Endodermal cell (in vitro differentiated cells): ENCODE results near the gene NECAB2. TPM values are rescaled to one million over a fixed set of nuclear protein-coding genes. Genes with fewer than 3 reads are reported as not detected.

Experiments
- DNase-seq: peaks from one replicate; pipeline ENCODE4 v3.0.0-alpha.2; 2017
- H3K27ac ChIP-seq: 2 replicates; pipeline ENCODE4 v1.5.1; 2013; ENCODE audit warnings: mild to moderate bottlenecking, low read depth, low read length, moderate library complexity
- H3K27me3 ChIP-seq: 2 replicates; pipeline ENCODE4 v1.6.1; 2013; ENCODE audit warnings: mild to moderate bottlenecking, low read length, moderate library complexity; ENCODE audit not compliant: insufficient read depth, control insufficient read depth, poor library complexity, severe bottlenecking
- H3K36me3 ChIP-seq: 2 replicates; pipeline ENCODE4 v1.7.0; 2013; ENCODE audit warnings: mild to moderate bottlenecking, low read length, moderate library complexity; ENCODE audit not compliant: control insufficient read depth, insufficient read depth
- H3K4me1 ChIP-seq: one replicate; pipeline ENCODE4 v1.7.0; 2013; ENCODE audit warnings: low read length; ENCODE audit not compliant: control insufficient read depth, insufficient read depth
- H3K4me3 ChIP-seq: 2 replicates; pipeline ENCODE4 v1.5.1; 2013; ENCODE audit warnings: mild to moderate bottlenecking, low read length, moderate library complexity
- H3K9ac ChIP-seq: 2 replicates; pipeline ENCODE4 v1.6.1; 2013; ENCODE audit warnings: mild to moderate bottlenecking, low read length, moderate library complexity; ENCODE audit not compliant: poor library complexity, severe bottlenecking; ENCODE audit errors: extremely low read depth
- H3K9me3 ChIP-seq: 2 replicates; pipeline ENCODE4 v1.6.1; 2013; ENCODE audit warnings: mild to moderate bottlenecking, low read length, moderate library complexity; ENCODE audit not compliant: control insufficient read depth
- H3K27ac Mint-ChIP-seq: 2 replicates; pipeline ENCODE4 v1.8.0; 2020; ENCODE audit warnings: mixed read lengths
- H3K27me3 Mint-ChIP-seq: 2 replicates; pipeline ENCODE4 v1.8.0; 2021; ENCODE audit warnings: mild to moderate bottlenecking, mixed read lengths; ENCODE audit not compliant: insufficient read depth
- H3K36me3 Mint-ChIP-seq: 2 replicates; pipeline ENCODE4 v1.8.0; 2020; ENCODE audit warnings: low read depth, mixed read lengths
- H3K4me1 Mint-ChIP-seq: 2 replicates; pipeline ENCODE4 v1.8.0; 2020; ENCODE audit warnings: mixed read lengths
- H3K4me3 Mint-ChIP-seq: 2 replicates; pipeline ENCODE4 v1.8.0; 2020; ENCODE audit warnings: mild to moderate bottlenecking, moderate library complexity, mixed read lengths
- H3K9me3 Mint-ChIP-seq: 2 replicates; pipeline ENCODE4 v1.8.0; 2020; ENCODE audit warnings: mild to moderate bottlenecking, mixed read lengths
- CTCF ChIP-seq: fragments of 200-600 bp; sonication (generic); conservative IDR thresholded peaks from 2 replicates; pipeline ENCODE4 v1.5.0; 2021; ENCODE audit warnings: antibody characterized with exemption, mild to moderate bottlenecking
- WGBS, 2 experiments: methylation state at CpG; one replicate each; pipeline versions ENCODE4 v1.1.5 to v1.1.7; 2013; ENCODE audit warnings: missing lambda C conversion rate in 2 of 2, mixed read lengths in 1 of 2; ENCODE audit not compliant: insufficient coverage in 1 of 2, insufficient read length in 1 of 2; 5-methylcytosine and 5-hydroxymethylcytosine counted together
- total RNA-seq, 2 donors: library from RNA; stranded (reverse); fragmentation: NEBNext Ultra II Directional in 1 of 2; extraction: Animal tissue kit (Norgen Biotek cat#: 25700) in 1 of 2; gene quantifications; 2 replicates in 1 of 2; 3 replicates in 1 of 2; pipeline ENCODE4 v1.2.1, GENCODE V29; 2021

Gene NECAB2
- total RNA-seq, 2 donors from 2014 or later, result 2.7 to 3.3 TPM

GRCh38 chr16:83932955-83933673 lies 34.9 kb upstream of the NECAB2 start:
- 91 to 96% methylated on average over 19 to 25 of the region's 25 CpGs for WGBS, 2 experiments
- TF ChIP-seq CTCF, result no peak
- Mint-ChIP-seq H3K9me3 (no peaks in the 10 kb centered on the region), H3K4me1 (no peaks in the 10 kb centered on the region), H3K36me3 (peaks cover 16% of the 10 kb centered on the region), H3K4me3 (no peak overlapping the region), H3K27ac (no peak overlapping the region), H3K27me3 (no peaks in the 10 kb centered on the region)
- Histone ChIP-seq H3K9me3 (no peaks in the 10 kb centered on the region), H3K4me3 (no peak overlapping the region), H3K36me3 (no peaks in the 10 kb centered on the region), H3K9ac (no peak overlapping the region), H3K27me3 (no peaks in the 10 kb centered on the region), H3K27ac (no peak overlapping the region), H3K4me1 (no peaks in the 10 kb centered on the region)
- no peak for DNase-seq

- Histone ChIP-seq H3K36me3 (no peaks in the 10 kb centered on the region), H3K4me3 (no peak overlapping the region), H3K9ac (no peak overlapping the region), H3K4me1 (no peaks in the 10 kb centered on the region), H3K27ac (no peak overlapping the region), H3K9me3 (no peaks in the 10 kb centered on the region), H3K27me3 (no peaks in the 10 kb centered on the region)
- no peak for TF ChIP-seq CTCF
- Mint-ChIP-seq H3K27ac (no peak overlapping the region), H3K4me1 (no peaks in the 10 kb centered on the region), H3K9me3 (no peaks in the 10 kb centered on the region), H3K36me3 (peaks cover 12% of the 10 kb centered on the region), H3K27me3 (no peaks in the 10 kb centered on the region), H3K4me3 (no peak overlapping the region)
- no peak for DNase-seq
- WGBS, 2 experiments, result 86 to 90% methylated on average over 10 to 28 of the region's 28 CpGs
These were observed 34.0 kb upstream of the NECAB2 start for GRCh38 chr16:83933885-83934683.

- TF ChIP-seq CTCF, result no peak
- Histone ChIP-seq H3K9me3 (no peaks in the 10 kb centered on the region), H3K9ac (no peak overlapping the region), H3K4me1 (no peaks in the 10 kb centered on the region), H3K4me3 (no peak overlapping the region), H3K27me3 (no peaks in the 10 kb centered on the region), H3K36me3 (no peaks in the 10 kb centered on the region), H3K27ac (no peak overlapping the region)
- Mint-ChIP-seq H3K4me3 (no peak overlapping the region), H3K4me1 (no peaks in the 10 kb centered on the region), H3K27me3 (no peaks in the 10 kb centered on the region), H3K27ac (no peak overlapping the region), H3K9me3 (no peaks in the 10 kb centered on the region), H3K36me3 (peaks cover 11% of the 10 kb centered on the region)
- WGBS, 2 experiments, result 85 to 86% methylated on average over 7 to 12 of the region's 12 CpGs
- no peak for DNase-seq
These were observed 33.4 kb upstream of the NECAB2 start for GRCh38 chr16:83934684-83934977.
